PC-3 (cell line): Measurements from ENCODE around the gene RYR2. TPM values are rescaled to one million over a fixed set of nuclear protein-coding genes. Genes with fewer than 3 reads are reported as not detected.

Experiments
- ATAC-seq: fragments of 200-7000 bp; cut with Tn5 transposase; 2 replicates; pipeline ENCODE4 v1.9.1; 2020; ENCODE audit warnings: mild to moderate bottlenecking, moderate library complexity
- BruUV-seq: library from RNA; stranded (reverse); fragments of 400-500 nt; replicated peaks from 2 replicates; lab custom pipeline; 2021; lab: Mats Ljungman, UMichigan
- CTCF ChIA-PET: fragments of 300-600 bp; sonication (Branson Sonifier 250); formaldehyde crosslinking; loops from one replicate; lab custom pipeline; 2022; ENCODE audit warnings: antibody characterized with exemption; lab: Charles Lee
- POLR2A ChIA-PET: fragments of 300-600 bp; sonication (Branson Sonifier 250); formaldehyde crosslinking; loops from one replicate; lab custom pipeline; 2022; ENCODE audit warnings: antibody characterized with exemption; ENCODE audit not compliant: unreplicated experiment; lab: Charles Lee
- DNase-seq: peaks from one replicate; pipeline ENCODE4 v3.0.0-alpha.2; 2015
- H2AFZ ChIP-seq: fragments of 300-600 bp; sonication (generic); 2 replicates; pipeline ENCODE4 v1.6.0; 2016; ENCODE audit warnings: antibody characterized with exemption, low read length
- H3F3A ChIP-seq: fragments of 300-600 bp; sonication (generic); one replicate; pipeline ENCODE4 v1.6.0; 2017; ENCODE audit warnings: antibody characterized with exemption, low read length, control low read depth, mild to moderate bottlenecking; ENCODE audit not compliant: unreplicated experiment
- H3K27ac ChIP-seq: fragments of 300-600 bp; sonication (generic); 2 replicates; pipeline ENCODE4 v1.5.1; 2016; ENCODE audit warnings: mild to moderate bottlenecking, low read length
- H3K27me3 ChIP-seq: fragments of 300-600 bp; sonication (generic); 2 replicates; pipeline ENCODE4 v1.6.1; 2016; ENCODE audit warnings: low read length, mixed read lengths
- H3K36me3 ChIP-seq: fragments of 300-600 bp; sonication (generic); 2 replicates; pipeline ENCODE4 v1.6.1; 2016; ENCODE audit warnings: low read depth, mixed run types, low read length, mixed read lengths
- H3K4me1 ChIP-seq: fragments of 300-600 bp; sonication (generic); 2 replicates; pipeline ENCODE4 v1.5.1; 2016; ENCODE audit warnings: low read length; ENCODE audit not compliant: insufficient read depth
- H3K4me2 ChIP-seq: fragments of 300-600 bp; sonication (generic); 2 replicates; pipeline ENCODE4 v1.6.0; 2016; ENCODE audit warnings: low read length
- H3K4me3 ChIP-seq: fragments of 300-600 bp; sonication (generic); 2 replicates; pipeline ENCODE4 v1.5.1; 2016; ENCODE audit warnings: mild to moderate bottlenecking, low read length, mixed read lengths
- H3K79me2 ChIP-seq: fragments of 300-600 bp; sonication (generic); 2 replicates; pipeline ENCODE4 v1.6.1; 2017; ENCODE audit warnings: low read length, mixed read lengths
- H3K9ac ChIP-seq: fragments of 300-600 bp; sonication (generic); 2 replicates; pipeline ENCODE4 v1.6.0; 2016; ENCODE audit warnings: mild to moderate bottlenecking, low read length
- H3K9me2 ChIP-seq: fragments of 300-600 bp; sonication (generic); replicated peaks from 2 replicates; pipeline ENCODE4 v1.6.1; 2016; ENCODE audit warnings: mixed run types, low read length, mixed read lengths
- H3K9me3 ChIP-seq: fragments of 300-600 bp; sonication (generic); 2 replicates; pipeline ENCODE4 v1.6.1; 2016; ENCODE audit warnings: low read length, mixed read lengths
- H4K20me1 ChIP-seq: fragments of 300-600 bp; sonication (generic); 2 replicates; pipeline ENCODE4 v1.6.1; 2016; ENCODE audit warnings: low read length, mixed read lengths
- CTCF ChIP-seq: fragments of 300-600 bp; sonication (generic); conservative IDR thresholded peaks from 2 replicates; pipeline ENCODE4 v1.5.1; 2017; ENCODE audit warnings: antibody characterized with exemption, low read depth, mild to moderate bottlenecking, low read length
- EZH2 ChIP-seq: fragments of 300-600 bp; sonication (generic); IDR thresholded peaks from one replicate; pipeline ENCODE4 v1.6.1; 2017; ENCODE audit warnings: antibody characterized with exemption, mild to moderate bottlenecking, low read length; ENCODE audit not compliant: unreplicated experiment
- EZH2phosphoT487 ChIP-seq: fragments of 300-600 bp; sonication (generic); IDR thresholded peaks from 2 replicates; pipeline ENCODE4 v1.6.1; 2018; ENCODE audit warnings: mild to moderate bottlenecking, antibody characterized with exemption, low read length, borderline replicate concordance
- intact Hi-C: fragments of 100-400 bp; cut with micrococcal nuclease; formaldehyde crosslinking; loops from 2 replicates; pipeline ENCODE4 v1.9.0; 2023
- total RNA-seq: library from RNA; depleted of rRNA; stranded (reverse); fragments of >200 nt; gene quantifications from 2 replicates; pipeline ENCODE4 v1.2.3, GENCODE V29; 2014

Gene RYR2
- total RNA-seq, 1 experiment from 2014 or later = not detected

DNA sequence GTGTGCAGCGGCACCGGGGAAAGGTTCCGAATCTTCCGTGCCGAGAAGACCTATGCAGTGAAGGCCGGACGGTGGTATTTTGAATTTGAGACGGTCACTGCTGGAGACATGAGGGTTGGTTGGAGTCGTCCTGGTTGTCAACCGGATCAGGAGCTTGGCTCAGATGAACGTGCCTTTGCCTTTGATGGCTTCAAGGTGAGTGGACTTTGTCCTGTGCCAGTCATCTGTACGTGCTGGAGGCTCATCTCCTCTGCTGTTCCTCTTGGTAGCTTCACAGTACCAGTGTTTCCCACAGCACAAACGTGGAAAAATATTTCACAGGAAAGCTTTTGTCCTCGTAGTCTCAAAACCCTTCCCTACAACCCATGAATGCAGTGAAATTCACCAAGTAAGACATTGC, 524.6 kb downstream of the RYR2 start:
- Histone ChIP-seq H3K79me2 (no peaks in the 10 kb centered on the region), H4K20me1 (no peaks in the 10 kb centered on the region), H3K4me1 (no peaks in the 10 kb centered on the region), H3K9me2 (no peaks in the 10 kb centered on the region), H3K9me3 (no peaks in the 10 kb centered on the region), H3K27me3 (peaks cover 21% of the 10 kb centered on the region; the same call in 1 of the 2 replicates), H3K27ac (no peak overlapping the region), H3K9ac (no peak overlapping the region), H3K4me3 (no peak overlapping the region), H3K4me2 (no peak overlapping the region), H3F3A (no peaks in the 10 kb centered on the region), H3K36me3 (no peaks in the 10 kb centered on the region), H2AFZ (no peak overlapping the region)
- ChIA-PET POLR2A (no interaction called here), CTCF (no interaction called here)
- BruUV-seq = no TSS peak
- intact Hi-C loops = loop anchor here (10.0 kb wide), 1 partner anchor 812 kb away; no protein-coding TSS in a partner anchor
- TF ChIP-seq CTCF (no peak), EZH2 (no peak), EZH2phosphoT487 (no peak)
- DNase-seq (no peak), ATAC-seq (no peak)

- no peaks in the 10 kb centered on the region for H3K9me2 ChIP-seq
- TF ChIP-seq CTCF (no peak), EZH2 (no peak), EZH2phosphoT487 (no peak)
- CTCF ChIA-PET = no interaction called here
- H3K9me3 ChIP-seq = no peaks in the 10 kb centered on the region
- H3K27ac ChIP-seq = no peak overlapping the region
- no peak overlapping the region for H2AFZ ChIP-seq
- no peaks in the 10 kb centered on the region for H3F3A ChIP-seq
- ATAC-seq (no peak), DNase-seq (no peak)
- no peak overlapping the region for H3K4me2 ChIP-seq
- no peaks in the 10 kb centered on the region for H3K4me1 ChIP-seq
- H3K79me2 ChIP-seq = no peaks in the 10 kb centered on the region
- H3K9ac ChIP-seq = no peak overlapping the region
- no peaks in the 10 kb centered on the region for H4K20me1 ChIP-seq
- peaks cover 21% of the 10 kb centered on the region; the same call in 1 of the 2 replicates for H3K27me3 ChIP-seq
- no TSS peak for BruUV-seq
- intact Hi-C loops = loop anchor here (10.0 kb wide), 1 partner anchor 814 kb away; no protein-coding TSS in a partner anchor
- H3K4me3 ChIP-seq = no peak overlapping the region
- H3K36me3 ChIP-seq = no peaks in the 10 kb centered on the region
- POLR2A ChIA-PET = no interaction called here
Observed at GRCh38 chr1:237568955-237569354, 527.0 kb downstream of the RYR2 start.

DNA sequence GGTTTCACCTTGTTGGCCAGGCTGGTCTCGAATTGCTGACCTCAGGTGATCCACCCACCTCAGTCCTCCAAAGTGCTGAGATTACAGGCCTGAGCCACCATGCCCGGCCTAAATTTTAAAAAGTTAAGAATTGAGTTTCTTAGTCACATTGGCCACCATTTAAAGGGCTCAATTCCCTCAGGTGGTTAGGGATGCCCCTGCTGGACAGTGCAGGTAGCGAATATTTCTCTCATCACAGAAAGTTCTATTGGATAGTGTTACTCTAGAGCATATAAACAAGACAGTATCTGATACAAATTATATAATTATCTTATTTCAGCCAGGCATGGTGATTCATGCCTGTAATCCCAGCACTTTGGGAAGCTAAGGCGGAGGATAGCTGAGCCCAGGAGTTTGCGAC, 528.5 kb downstream of the RYR2 start:
- POLR2A ChIA-PET = no interaction called here
- no peaks in the 10 kb centered on the region for H3K9me2 ChIP-seq
- no peaks in the 10 kb centered on the region for H3F3A ChIP-seq
- intact Hi-C loops = no loop called here
- H3K4me2 ChIP-seq = no peak overlapping the region
- no peaks in the 10 kb centered on the region for H3K9me3 ChIP-seq
- CTCF ChIA-PET = no interaction called here
- H2AFZ ChIP-seq = no peak overlapping the region
- H3K4me1 ChIP-seq = no peaks in the 10 kb centered on the region
- TF ChIP-seq CTCF = 0 out of 2 replicates have a peak, but pooled peaks have one; percentile 25
- TF ChIP-seq EZH2phosphoT487 = no peak
- no peak overlapping the region for H3K9ac ChIP-seq
- peak; percentile 11 for DNase-seq
- no TSS peak for BruUV-seq
- H3K79me2 ChIP-seq = no peaks in the 10 kb centered on the region
- no peaks in the 10 kb centered on the region for H3K36me3 ChIP-seq
- H3K27ac ChIP-seq = no peak overlapping the region
- ATAC-seq = no peak
- H3K4me3 ChIP-seq = no peak overlapping the region
- H3K27me3 ChIP-seq = peaks cover 21% of the 10 kb centered on the region; the same call in 1 of the 2 replicates
- H4K20me1 ChIP-seq = no peaks in the 10 kb centered on the region
